Activated T-cell treated with anti-CD3 and anti-CD28 coated beads for 48 hours (primary cell): ENCODE data around the gene CFAP45.

Source experiments
- DNase-seq: peaks from one replicate; pipeline ENCODE4 v3.0.0-alpha.2; 2020; ENCODE audit warnings: low read depth

CFAP45 gene

GRCh38 chr1:159851407-159851806 is 48.6 kb downstream of the CFAP45 start:
- DNase-seq: no peak

GRCh38 chr1:159849626-159850366 is 50.2 kb downstream of the CFAP45 start:
- DNase-seq: no peak

- DNase-seq: no peak
Observed at GRCh38 chr1:159848326-159848725, 51.6 kb downstream of the CFAP45 start.

- DNase-seq: no peak
Observed at GRCh38 chr1:159847231-159847630, 52.7 kb downstream of the CFAP45 start.

- DNase-seq: no peak
Observed at GRCh38 chr1:159845751-159846629, 54.0 kb downstream of the CFAP45 start.

- no peak for DNase-seq
Observed at GRCh38 chr1:159843459-159843858, 56.5 kb downstream of the CFAP45 start.

GRCh38 chr1:159841749-159842148 is 58.2 kb downstream of the CFAP45 start:
- DNase-seq: no peak

- DNase-seq: no peak
Observed at GRCh38 chr1:159839116-159839849, 60.7 kb downstream of the CFAP45 start.

GRCh38 chr1:159838715-159839114 is 61.2 kb downstream of the CFAP45 start:
- DNase-seq: no peak

- no peak for DNase-seq
Observed at GRCh38 chr1:159835862-159836525, 64.0 kb downstream of the CFAP45 start.

GRCh38 chr1:159835356-159835755 is 64.6 kb downstream of the CFAP45 start:
- no peak for DNase-seq

GRCh38 chr1:159832309-159832708 is 67.7 kb downstream of the CFAP45 start:
- DNase-seq: no peak

- no peak for DNase-seq
Observed at GRCh38 chr1:159831412-159832141, 68.4 kb downstream of the CFAP45 start.

- no peak for DNase-seq
Observed at GRCh38 chr1:159830722-159831121, 69.2 kb downstream of the CFAP45 start.

GRCh38 chr1:159829822-159830465 is 70.0 kb downstream of the CFAP45 start:
- DNase-seq: no peak

GRCh38 chr1:159829273-159829634 is 70.7 kb downstream of the CFAP45 start:
- DNase-seq: no peak

- DNase-seq: no peak
Observed at GRCh38 chr1:159828581-159829272, 71.2 kb downstream of the CFAP45 start.

GRCh38 chr1:159828176-159828575 is 71.8 kb downstream of the CFAP45 start:
- no peak for DNase-seq

- no peak for DNase-seq
Observed at GRCh38 chr1:159827549-159827948, 72.4 kb downstream of the CFAP45 start.

- no peak for DNase-seq
Observed at GRCh38 chr1:159827102-159827490, 72.9 kb downstream of the CFAP45 start.
